Measurements from ENCODE around the gene TMEM62.

- TF ChIP-seq CTCF (IDR thresholded peaks at IDR 0.05): no peak
- no peak for TF ChIP-seq POLR2A (IDR thresholded peaks at IDR 0.05)
Observed at GRCh38 chr15:43107751-43108150, 25.6 kb upstream of the TMEM62 start.
